IMR-90 (cell line): ENCODE data around the gene CXCL17. TPM values are rescaled to one million over a fixed set of nuclear protein-coding genes. Genes with fewer than 3 reads are reported as not detected.

Experiments
- ATAC-seq: fragments of 200-7000 bp; cut with Tn5 transposase; 2 replicates; pipeline ENCODE4 v1.9.1; 2020; ENCODE audit warnings: low read depth, mild to moderate bottlenecking, moderate library complexity
- BruUV-seq: library from RNA; stranded (reverse); fragments of 400-500 nt; replicated peaks from 2 replicates; lab custom pipeline; 2021; lab: Mats Ljungman, UMichigan
- CTCF ChIA-PET: fragments of 300-600 bp; formaldehyde crosslinking; extraction: SDS; loops from one replicate; lab custom pipeline; 2021; ENCODE audit warnings: antibody characterized with exemption; lab: Yijun Ruan, JAX
- POLR2A ChIA-PET: fragments of 300-600 bp; sonication (Branson Sonifier 250); formaldehyde crosslinking; loops from one replicate; lab custom pipeline; 2022; ENCODE audit warnings: antibody characterized with exemption; ENCODE audit not compliant: unreplicated experiment; lab: Charles Lee
- DNase-seq: peaks from one replicate; pipeline ENCODE4 v3.0.0; 2013
- H2AFZ ChIP-seq: replicated peaks from 2 replicates; pipeline ENCODE3; 2013; ENCODE audit warnings: low read length, mild to moderate bottlenecking; ENCODE audit not compliant: poor library complexity
- H2AK5ac ChIP-seq: 2 replicates; pipeline ENCODE4 v1.6.1; 2013; ENCODE audit warnings: low read depth, low read length, inconsistent platforms
- H2AK9ac ChIP-seq: replicated peaks from 2 replicates; pipeline ENCODE3; 2013; ENCODE audit warnings: mild to moderate bottlenecking, low read depth, low read length, moderate library complexity; ENCODE audit not compliant: poor library complexity
- H2BK120ac ChIP-seq: 2 replicates; pipeline ENCODE4 v1.6.1; 2013; ENCODE audit warnings: low read depth, low read length, inconsistent platforms
- H2BK15ac ChIP-seq: 3 replicates; pipeline ENCODE4 v1.6.1; 2013; ENCODE audit warnings: low read depth, low read length, inconsistent platforms
- H2BK20ac ChIP-seq: 2 replicates; pipeline ENCODE4 v1.6.1; 2013; ENCODE audit warnings: low read depth, mild to moderate bottlenecking, inconsistent platforms, low read length, moderate library complexity
- H2BK5ac ChIP-seq: 2 replicates; pipeline ENCODE4 v1.6.1; 2013; ENCODE audit warnings: mild to moderate bottlenecking, low read depth, low read length, inconsistent platforms; ENCODE audit not compliant: poor library complexity, severe bottlenecking
- H3K14ac ChIP-seq: replicated peaks from 2 replicates; pipeline ENCODE4 v1.6.1; 2013; ENCODE audit warnings: low read depth, low read length, inconsistent platforms
- H3K18ac ChIP-seq: 2 replicates; pipeline ENCODE4 v1.6.1; 2013; ENCODE audit warnings: low read depth, low read length, control low read depth
- H3K23ac ChIP-seq: 2 replicates; pipeline ENCODE4 v1.6.1; 2013; ENCODE audit warnings: low read depth, low read length, inconsistent platforms
- H3K27ac ChIP-seq: 2 replicates; pipeline ENCODE4 v1.5.1; 2013; ENCODE audit warnings: mild to moderate bottlenecking, control low read depth, low read length; ENCODE audit not compliant: insufficient read depth
- H3K27me3 ChIP-seq: 2 replicates; pipeline ENCODE4 v1.6.1; 2013; ENCODE audit warnings: low read length; ENCODE audit not compliant: control insufficient read depth, insufficient read depth
- H3K36me3 ChIP-seq: 2 replicates; pipeline ENCODE4 v1.6.1; 2013; ENCODE audit warnings: low read length, mixed read lengths; ENCODE audit not compliant: control insufficient read depth, insufficient read depth
- H3K4ac ChIP-seq: 2 replicates; pipeline ENCODE4 v1.6.1; 2013; ENCODE audit warnings: low read depth, low read length, inconsistent platforms
- H3K4me1 ChIP-seq: 2 replicates; pipeline ENCODE4 v1.6.1; 2013; ENCODE audit warnings: low read length, mixed read lengths; ENCODE audit not compliant: control insufficient read depth, insufficient read depth
- H3K4me2 ChIP-seq: 2 replicates; pipeline ENCODE4 v1.6.1; 2013; ENCODE audit warnings: low read depth, mild to moderate bottlenecking, control low read depth, low read length, moderate library complexity
- H3K4me3 ChIP-seq: 2 replicates; pipeline ENCODE4 v1.5.1; 2013; ENCODE audit warnings: low read depth, mild to moderate bottlenecking, control low read depth, low read length, moderate library complexity; ENCODE audit not compliant: insufficient read depth
- H3K56ac ChIP-seq: 2 replicates; pipeline ENCODE4 v1.6.1; 2013; ENCODE audit warnings: low read length, inconsistent platforms; ENCODE audit not compliant: insufficient read depth; ENCODE audit errors: extremely low read depth
- H3K79me1 ChIP-seq, 2 experiments: 2 replicates each; pipeline ENCODE4 v1.6.1; 2013; ENCODE audit warnings: low read length in 2 of 2, inconsistent platforms in 1 of 2, low read depth in 1 of 2
- H3K9ac ChIP-seq: 2 replicates; pipeline ENCODE4 v1.6.1; 2013; ENCODE audit warnings: low read depth, low read length, control low read depth
- H3K9me1 ChIP-seq: 2 replicates; pipeline ENCODE4 v1.6.1; 2013; ENCODE audit warnings: low read length, inconsistent platforms; ENCODE audit not compliant: insufficient read depth
- H3K9me3 ChIP-seq: 2 replicates; pipeline ENCODE4 v1.6.1; 2013; ENCODE audit warnings: low read length; ENCODE audit not compliant: control insufficient read depth, insufficient read depth
- H4K20me1 ChIP-seq: 2 replicates; pipeline ENCODE4 v1.6.1; 2013; ENCODE audit warnings: low read length, inconsistent platforms; ENCODE audit not compliant: insufficient read depth
- H4K5ac ChIP-seq: 2 replicates; pipeline ENCODE4 v1.6.1; 2013; ENCODE audit warnings: mild to moderate bottlenecking, low read depth, low read length, control low read depth
- H4K8ac ChIP-seq, 2 experiments: 2 replicates each; pipeline ENCODE4 v1.6.1; 2013; ENCODE audit warnings: low read depth in 2 of 2, low read length in 2 of 2, control low read depth in 1 of 2, inconsistent platforms in 1 of 2
- H4K91ac ChIP-seq: 2 replicates; pipeline ENCODE4 v1.6.1; 2013; ENCODE audit warnings: low read depth, low read length, inconsistent platforms; ENCODE audit not compliant: insufficient read depth
- BHLHE40 ChIP-seq: fragments of 150-350 bp; IDR thresholded peaks from 2 replicates; pipeline ENCODE4 v1.6.1; 2016; ENCODE audit warnings: mild to moderate bottlenecking, low read depth, low read length
- CEBPB ChIP-seq: IDR thresholded peaks from 2 replicates; pipeline ENCODE4 v1.6.1; 2012; ENCODE audit warnings: low read depth, low read length, improper control_type of control experiment
- CHD1 ChIP-seq: IDR thresholded peaks from 2 replicates; pipeline ENCODE4 v1.6.1; 2012; ENCODE audit warnings: low read depth, low read length, improper control_type of control experiment
- ELK1 ChIP-seq: fragments of 150-350 bp; IDR thresholded peaks from 2 replicates; pipeline ENCODE4 v1.6.1; 2016; ENCODE audit warnings: low read depth, mild to moderate bottlenecking, low read length, moderate library complexity, borderline replicate concordance
- FOS ChIP-seq: fragments of 150-350 bp; IDR thresholded peaks from 2 replicates; pipeline ENCODE4 v1.6.1; 2016; ENCODE audit warnings: low read depth, low read length
- MAFK ChIP-seq: IDR thresholded peaks from 2 replicates; pipeline ENCODE4 v1.6.1; 2012; ENCODE audit warnings: low read depth, low read length, improper control_type of control experiment
- MAZ ChIP-seq: IDR thresholded peaks from 2 replicates; pipeline ENCODE4 v1.6.1; 2012; ENCODE audit warnings: low read depth, mild to moderate bottlenecking, low read length, improper control_type of control experiment, moderate library complexity, borderline replicate concordance
- MXI1 ChIP-seq: IDR thresholded peaks from 2 replicates; pipeline ENCODE4 v1.6.1; 2012; ENCODE audit warnings: low read depth, mild to moderate bottlenecking, low read length, moderate library complexity, borderline replicate concordance
- NFE2L2 ChIP-seq: fragments of 150-350 bp; IDR thresholded peaks from 2 replicates; pipeline ENCODE4 v1.6.1; 2016; ENCODE audit warnings: low read depth, mild to moderate bottlenecking, low read length
- POLR2A ChIP-seq: IDR thresholded peaks from 2 replicates; pipeline ENCODE4 v1.6.1; 2012; ENCODE audit warnings: mild to moderate bottlenecking, low read depth, low read length
- RAD21 ChIP-seq: IDR thresholded peaks from 2 replicates; pipeline ENCODE4 v1.6.1; 2012; ENCODE audit warnings: low read length, improper control_type of control experiment
- RCOR1 ChIP-seq: IDR thresholded peaks from 2 replicates; pipeline ENCODE4 v1.6.1; 2012; ENCODE audit warnings: mild to moderate bottlenecking, low read length, improper control_type of control experiment; ENCODE audit not compliant: insufficient replicate concordance
- RFX5 ChIP-seq: IDR thresholded peaks from 2 replicates; pipeline ENCODE4 v1.8.0; 2012; ENCODE audit warnings: low read depth, mild to moderate bottlenecking, low read length, moderate library complexity
- SMC3 ChIP-seq: fragments of 150-350 bp; IDR thresholded peaks from 2 replicates; pipeline ENCODE4 v1.6.1; 2016; ENCODE audit warnings: low read depth, mild to moderate bottlenecking, antibody characterized with exemption, low read length, moderate library complexity
- USF2 ChIP-seq: fragments of 150-350 bp; IDR thresholded peaks from 2 replicates; pipeline ENCODE4 v1.6.1; 2017; ENCODE audit warnings: mild to moderate bottlenecking, antibody characterized with exemption, low read length, low read depth
- WGBS, 2 experiments: methylation state at CpG; one replicate each; pipeline versions ENCODE4 v1.1.5 to v1.1.7; 2013; ENCODE audit warnings: missing lambda C conversion rate in 2 of 2; ENCODE audit not compliant: insufficient read length in 1 of 2; ENCODE audit errors: extremely low coverage in 2 of 2; 5-methylcytosine and 5-hydroxymethylcytosine counted together
- dilution Hi-C: fragments of 300-500 bp; cut with HindIII; formaldehyde crosslinking; loops from one replicate; pipeline ENCODE4 v1.14.3; 2018; ENCODE audit warnings: low sequenced_read_pairs; ENCODE audit not compliant: unreplicated experiment
- in situ Hi-C: fragments of 300-500 bp; cut with MboI; formaldehyde crosslinking; loops from 3 replicates; pipeline ENCODE4 v1.14.3; 2019; ENCODE audit warnings: low sequenced_read_pairs, inconsistent platforms, mixed read lengths
- intact Hi-C: fragments of 100-400 bp; cut with micrococcal nuclease; formaldehyde crosslinking; loops from 2 replicates; pipeline ENCODE4 v1.10.0; 2022
- polyA plus RNA-seq, 3 experiments: library from polyadenylated mRNA; depleted of rRNA; stranded (reverse); fragments of >200 nt; gene quantifications; 2 replicates each; pipeline ENCODE4 v1.2.3, GENCODE V29; 2012; ENCODE audit warnings: low replicate concordance in 1 of 3
- total RNA-seq: library from RNA; depleted of rRNA; stranded (reverse); fragments of >200 nt; gene quantifications from 2 replicates; pipeline ENCODE4 v1.2.3, GENCODE V29; 2012
- TF ChIP-seq, protein P1 (sequence below): conservative IDR thresholded peaks from 2 replicates; pipeline ENCODE4 v1.5.1; 2012; ENCODE audit warnings: mild to moderate bottlenecking, low read depth, low read length, improper control_type of control experiment

CXCL17 gene
- total and polyA plus RNA-seq, 2 of the 4 experiments (the other 2 are of a cell fraction): not detected

DNA sequence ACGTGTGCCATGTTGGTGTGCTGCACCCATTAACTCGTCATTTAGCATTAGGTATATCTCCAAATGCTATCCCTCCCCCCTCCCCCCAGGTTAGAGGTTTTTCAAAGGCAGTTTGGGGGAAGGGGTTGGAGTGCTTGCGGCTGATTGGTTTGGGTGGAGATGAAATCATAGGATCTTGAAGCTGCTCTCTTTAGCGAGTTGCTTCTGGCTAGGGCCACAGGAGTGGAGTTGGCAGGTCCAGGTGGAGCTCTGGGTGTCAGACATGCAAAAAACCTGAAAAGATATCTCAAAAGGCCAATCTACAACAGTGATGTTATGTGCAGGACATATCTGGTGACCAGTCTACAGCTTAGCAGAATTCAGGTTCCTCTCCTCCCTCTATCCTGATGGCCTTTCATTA is 32.6 kb upstream of the CXCL17 start:
- Histone ChIP-seq H4K91ac (no peak overlapping the region), H3K4me2 (no peak overlapping the region), H3K18ac (no peak overlapping the region), H2AFZ (no peak overlapping the region), H2AK9ac (no peak overlapping the region), H3K23ac (no peak overlapping the region), H4K8ac (no peak overlapping the region), H2BK15ac (no peak overlapping the region), H3K36me3 (no peaks in the 10 kb centered on the region), H3K27me3 (peaks cover 21% of the 10 kb centered on the region), H2BK5ac (no peak overlapping the region), H3K14ac (no peak overlapping the region), H4K5ac (no peak overlapping the region), H3K9me1 (no peaks in the 10 kb centered on the region; the same call in 1 of the 2 replicates), H3K4ac (no peak overlapping the region), H3K56ac (no peak overlapping the region), H2BK20ac (no peak overlapping the region), H4K20me1 (no peaks in the 10 kb centered on the region), H3K4me3 (no peak overlapping the region), H3K79me1 (no peaks in the 10 kb centered on the region), H2BK120ac (no peak overlapping the region), H3K9ac (no peak overlapping the region), H3K9me3 (no peaks in the 10 kb centered on the region), H3K4me1 (no peaks in the 10 kb centered on the region), H2AK5ac (no peak overlapping the region), H3K27ac (no peak overlapping the region)
- WGBS, 2 experiments: no CpG with 5 or more reads among the region's 4 CpGs
- CTCF ChIA-PET: no interaction called here
- BruUV-seq: no TSS peak
- POLR2A ChIA-PET: no interaction called here
- intact Hi-C loops: no loop called here
- DNase-seq (no peak), ATAC-seq (no peak)
- TF ChIP-seq RCOR1 (no peak), NFE2L2 (no peak), FOS (no peak), BHLHE40 (no peak), MAFK (no peak), SMC3 (no peak), ELK1 (no peak), CEBPB (no peak), USF2 (no peak), POLR2A (no peak), MAZ (no peak), RFX5 (no peak), CHD1 (no peak), MXI1 (no peak), RAD21 (no peak)
- TF ChIP-seq, protein P1, sequence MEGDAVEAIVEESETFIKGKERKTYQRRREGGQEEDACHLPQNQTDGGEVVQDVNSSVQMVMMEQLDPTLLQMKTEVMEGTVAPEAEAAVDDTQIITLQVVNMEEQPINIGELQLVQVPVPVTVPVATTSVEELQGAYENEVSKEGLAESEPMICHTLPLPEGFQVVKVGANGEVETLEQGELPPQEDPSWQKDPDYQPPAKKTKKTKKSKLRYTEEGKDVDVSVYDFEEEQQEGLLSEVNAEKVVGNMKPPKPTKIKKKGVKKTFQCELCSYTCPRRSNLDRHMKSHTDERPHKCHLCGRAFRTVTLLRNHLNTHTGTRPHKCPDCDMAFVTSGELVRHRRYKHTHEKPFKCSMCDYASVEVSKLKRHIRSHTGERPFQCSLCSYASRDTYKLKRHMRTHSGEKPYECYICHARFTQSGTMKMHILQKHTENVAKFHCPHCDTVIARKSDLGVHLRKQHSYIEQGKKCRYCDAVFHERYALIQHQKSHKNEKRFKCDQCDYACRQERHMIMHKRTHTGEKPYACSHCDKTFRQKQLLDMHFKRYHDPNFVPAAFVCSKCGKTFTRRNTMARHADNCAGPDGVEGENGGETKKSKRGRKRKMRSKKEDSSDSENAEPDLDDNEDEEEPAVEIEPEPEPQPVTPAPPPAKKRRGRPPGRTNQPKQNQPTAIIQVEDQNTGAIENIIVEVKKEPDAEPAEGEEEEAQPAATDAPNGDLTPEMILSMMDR: no peak
- in situ Hi-C loops: no loop called here
- dilution Hi-C loops: no loop called here
